IMR-90 (cell line): Measurements from ENCODE around the gene SLC6A6. TPM values are rescaled to one million over a fixed set of nuclear protein-coding genes. Genes with fewer than 3 reads are reported as not detected.

Experiments
- ATAC-seq: fragments of 200-7000 bp; cut with Tn5 transposase; 2 replicates; pipeline ENCODE4 v1.9.1; 2020; ENCODE audit warnings: low read depth, mild to moderate bottlenecking, moderate library complexity
- BruUV-seq: library from RNA; stranded (reverse); fragments of 400-500 nt; replicated peaks from 2 replicates; lab custom pipeline; 2021; lab: Mats Ljungman, UMichigan
- CTCF ChIA-PET: fragments of 300-600 bp; formaldehyde crosslinking; extraction: SDS; loops from one replicate; lab custom pipeline; 2021; ENCODE audit warnings: antibody characterized with exemption; lab: Yijun Ruan, JAX
- POLR2A ChIA-PET: fragments of 300-600 bp; sonication (Branson Sonifier 250); formaldehyde crosslinking; loops from one replicate; lab custom pipeline; 2022; ENCODE audit warnings: antibody characterized with exemption; ENCODE audit not compliant: unreplicated experiment; lab: Charles Lee
- DNase-seq: peaks from one replicate; pipeline ENCODE4 v3.0.0; 2013
- H2AFZ ChIP-seq: replicated peaks from 2 replicates; pipeline ENCODE3; 2013; ENCODE audit warnings: low read length, mild to moderate bottlenecking; ENCODE audit not compliant: poor library complexity
- H2AK5ac ChIP-seq: 2 replicates; pipeline ENCODE4 v1.6.1; 2013; ENCODE audit warnings: low read depth, low read length, inconsistent platforms
- H2AK9ac ChIP-seq: replicated peaks from 2 replicates; pipeline ENCODE3; 2013; ENCODE audit warnings: mild to moderate bottlenecking, low read depth, low read length, moderate library complexity; ENCODE audit not compliant: poor library complexity
- H2BK120ac ChIP-seq: 2 replicates; pipeline ENCODE4 v1.6.1; 2013; ENCODE audit warnings: low read depth, low read length, inconsistent platforms
- H2BK15ac ChIP-seq: 3 replicates; pipeline ENCODE4 v1.6.1; 2013; ENCODE audit warnings: low read depth, low read length, inconsistent platforms
- H2BK20ac ChIP-seq: 2 replicates; pipeline ENCODE4 v1.6.1; 2013; ENCODE audit warnings: low read depth, mild to moderate bottlenecking, inconsistent platforms, low read length, moderate library complexity
- H2BK5ac ChIP-seq: 2 replicates; pipeline ENCODE4 v1.6.1; 2013; ENCODE audit warnings: mild to moderate bottlenecking, low read depth, low read length, inconsistent platforms; ENCODE audit not compliant: poor library complexity, severe bottlenecking
- H3K14ac ChIP-seq: replicated peaks from 2 replicates; pipeline ENCODE4 v1.6.1; 2013; ENCODE audit warnings: low read depth, low read length, inconsistent platforms
- H3K18ac ChIP-seq: 2 replicates; pipeline ENCODE4 v1.6.1; 2013; ENCODE audit warnings: low read depth, low read length, control low read depth
- H3K23ac ChIP-seq: 2 replicates; pipeline ENCODE4 v1.6.1; 2013; ENCODE audit warnings: low read depth, low read length, inconsistent platforms
- H3K27ac ChIP-seq: 2 replicates; pipeline ENCODE4 v1.5.1; 2013; ENCODE audit warnings: mild to moderate bottlenecking, control low read depth, low read length; ENCODE audit not compliant: insufficient read depth
- H3K27me3 ChIP-seq: 2 replicates; pipeline ENCODE4 v1.6.1; 2013; ENCODE audit warnings: low read length; ENCODE audit not compliant: control insufficient read depth, insufficient read depth
- H3K36me3 ChIP-seq: 2 replicates; pipeline ENCODE4 v1.6.1; 2013; ENCODE audit warnings: low read length, mixed read lengths; ENCODE audit not compliant: control insufficient read depth, insufficient read depth
- H3K4ac ChIP-seq: 2 replicates; pipeline ENCODE4 v1.6.1; 2013; ENCODE audit warnings: low read depth, low read length, inconsistent platforms
- H3K4me1 ChIP-seq: 2 replicates; pipeline ENCODE4 v1.6.1; 2013; ENCODE audit warnings: low read length, mixed read lengths; ENCODE audit not compliant: control insufficient read depth, insufficient read depth
- H3K4me2 ChIP-seq: 2 replicates; pipeline ENCODE4 v1.6.1; 2013; ENCODE audit warnings: low read depth, mild to moderate bottlenecking, control low read depth, low read length, moderate library complexity
- H3K4me3 ChIP-seq: 2 replicates; pipeline ENCODE4 v1.5.1; 2013; ENCODE audit warnings: low read depth, mild to moderate bottlenecking, control low read depth, low read length, moderate library complexity; ENCODE audit not compliant: insufficient read depth
- H3K56ac ChIP-seq: 2 replicates; pipeline ENCODE4 v1.6.1; 2013; ENCODE audit warnings: low read length, inconsistent platforms; ENCODE audit not compliant: insufficient read depth; ENCODE audit errors: extremely low read depth
- H3K79me1 ChIP-seq, 2 experiments: 2 replicates each; pipeline ENCODE4 v1.6.1; 2013; ENCODE audit warnings: low read length in 2 of 2, inconsistent platforms in 1 of 2, low read depth in 1 of 2
- H3K9ac ChIP-seq: 2 replicates; pipeline ENCODE4 v1.6.1; 2013; ENCODE audit warnings: low read depth, low read length, control low read depth
- H3K9me1 ChIP-seq: 2 replicates; pipeline ENCODE4 v1.6.1; 2013; ENCODE audit warnings: low read length, inconsistent platforms; ENCODE audit not compliant: insufficient read depth
- H3K9me3 ChIP-seq: 2 replicates; pipeline ENCODE4 v1.6.1; 2013; ENCODE audit warnings: low read length; ENCODE audit not compliant: control insufficient read depth, insufficient read depth
- H4K20me1 ChIP-seq: 2 replicates; pipeline ENCODE4 v1.6.1; 2013; ENCODE audit warnings: low read length, inconsistent platforms; ENCODE audit not compliant: insufficient read depth
- H4K5ac ChIP-seq: 2 replicates; pipeline ENCODE4 v1.6.1; 2013; ENCODE audit warnings: mild to moderate bottlenecking, low read depth, low read length, control low read depth
- H4K8ac ChIP-seq, 2 experiments: 2 replicates each; pipeline ENCODE4 v1.6.1; 2013; ENCODE audit warnings: low read depth in 2 of 2, low read length in 2 of 2, control low read depth in 1 of 2, inconsistent platforms in 1 of 2
- H4K91ac ChIP-seq: 2 replicates; pipeline ENCODE4 v1.6.1; 2013; ENCODE audit warnings: low read depth, low read length, inconsistent platforms; ENCODE audit not compliant: insufficient read depth
- BHLHE40 ChIP-seq: fragments of 150-350 bp; IDR thresholded peaks from 2 replicates; pipeline ENCODE4 v1.6.1; 2016; ENCODE audit warnings: mild to moderate bottlenecking, low read depth, low read length
- CEBPB ChIP-seq: IDR thresholded peaks from 2 replicates; pipeline ENCODE4 v1.6.1; 2012; ENCODE audit warnings: low read depth, low read length, improper control_type of control experiment
- CHD1 ChIP-seq: IDR thresholded peaks from 2 replicates; pipeline ENCODE4 v1.6.1; 2012; ENCODE audit warnings: low read depth, low read length, improper control_type of control experiment
- CTCF ChIP-seq: conservative IDR thresholded peaks from 2 replicates; pipeline ENCODE4 v1.5.1; 2012; ENCODE audit warnings: mild to moderate bottlenecking, low read depth, low read length, improper control_type of control experiment
- ELK1 ChIP-seq: fragments of 150-350 bp; IDR thresholded peaks from 2 replicates; pipeline ENCODE4 v1.6.1; 2016; ENCODE audit warnings: low read depth, mild to moderate bottlenecking, low read length, moderate library complexity, borderline replicate concordance
- FOS ChIP-seq: fragments of 150-350 bp; IDR thresholded peaks from 2 replicates; pipeline ENCODE4 v1.6.1; 2016; ENCODE audit warnings: low read depth, low read length
- MAFK ChIP-seq: IDR thresholded peaks from 2 replicates; pipeline ENCODE4 v1.6.1; 2012; ENCODE audit warnings: low read depth, low read length, improper control_type of control experiment
- MXI1 ChIP-seq: IDR thresholded peaks from 2 replicates; pipeline ENCODE4 v1.6.1; 2012; ENCODE audit warnings: low read depth, mild to moderate bottlenecking, low read length, moderate library complexity, borderline replicate concordance
- NFE2L2 ChIP-seq: fragments of 150-350 bp; IDR thresholded peaks from 2 replicates; pipeline ENCODE4 v1.6.1; 2016; ENCODE audit warnings: low read depth, mild to moderate bottlenecking, low read length
- RAD21 ChIP-seq: IDR thresholded peaks from 2 replicates; pipeline ENCODE4 v1.6.1; 2012; ENCODE audit warnings: low read length, improper control_type of control experiment
- RCOR1 ChIP-seq: IDR thresholded peaks from 2 replicates; pipeline ENCODE4 v1.6.1; 2012; ENCODE audit warnings: mild to moderate bottlenecking, low read length, improper control_type of control experiment; ENCODE audit not compliant: insufficient replicate concordance
- USF2 ChIP-seq: fragments of 150-350 bp; IDR thresholded peaks from 2 replicates; pipeline ENCODE4 v1.6.1; 2017; ENCODE audit warnings: mild to moderate bottlenecking, antibody characterized with exemption, low read length, low read depth
- WGBS, 2 experiments: methylation state at CpG; one replicate each; pipeline versions ENCODE4 v1.1.5 to v1.1.7; 2013; ENCODE audit warnings: missing lambda C conversion rate in 2 of 2; ENCODE audit not compliant: insufficient read length in 1 of 2; ENCODE audit errors: extremely low coverage in 2 of 2; 5-methylcytosine and 5-hydroxymethylcytosine counted together
- dilution Hi-C: fragments of 300-500 bp; cut with HindIII; formaldehyde crosslinking; loops from one replicate; pipeline ENCODE4 v1.14.3; 2018; ENCODE audit warnings: low sequenced_read_pairs; ENCODE audit not compliant: unreplicated experiment
- in situ Hi-C: fragments of 300-500 bp; cut with MboI; formaldehyde crosslinking; loops from 3 replicates; pipeline ENCODE4 v1.14.3; 2019; ENCODE audit warnings: low sequenced_read_pairs, inconsistent platforms, mixed read lengths
- intact Hi-C: fragments of 100-400 bp; cut with micrococcal nuclease; formaldehyde crosslinking; loops from 2 replicates; pipeline ENCODE4 v1.10.0; 2022
- polyA plus RNA-seq, 3 experiments: library from polyadenylated mRNA; depleted of rRNA; stranded (reverse); fragments of >200 nt; gene quantifications; 2 replicates each; pipeline ENCODE4 v1.2.3, GENCODE V29; 2012; ENCODE audit warnings: low replicate concordance in 1 of 3
- total RNA-seq: library from RNA; depleted of rRNA; stranded (reverse); fragments of >200 nt; gene quantifications from 2 replicates; pipeline ENCODE4 v1.2.3, GENCODE V29; 2012

The SLC6A6 gene
- total and polyA plus RNA-seq, 2 of the 4 experiments (the other 2 are of a cell fraction), result 29.9 to 39.4 TPM

- intact Hi-C loops (no loop called here), dilution Hi-C loops (no loop called here), in situ Hi-C loops (no loop called here)
- Histone ChIP-seq H4K20me1 (no peaks in the 10 kb centered on the region), H3K9me3 (no peaks in the 10 kb centered on the region), H2BK20ac (no peak overlapping the region), H2BK5ac (no peak overlapping the region), H3K4ac (no peak overlapping the region), H3K4me2 (no peak overlapping the region), H3K23ac (no peak overlapping the region), H3K4me3 (no peak overlapping the region), H2AFZ (no peak overlapping the region), H4K5ac (no peak overlapping the region), H3K14ac (no peak overlapping the region), H3K9ac (no peak overlapping the region), H4K91ac (no peak overlapping the region), H3K56ac (no peak overlapping the region), H2AK5ac (no peak overlapping the region), H4K8ac (no peak overlapping the region), H2AK9ac (no peak overlapping the region), H2BK15ac (no peak overlapping the region), H2BK120ac (no peak overlapping the region), H3K79me1 (peaks cover 0 to 3% of the 10 kb centered on the region in 2 experiments; a peak in 1 of 4 replicates), H3K27ac (no peak overlapping the region), H3K9me1 (peaks cover 26% of the 10 kb centered on the region), H3K27me3 (no peaks in the 10 kb centered on the region), H3K4me1 (peaks cover 8% of the 10 kb centered on the region), H3K36me3 (peaks cover 73% of the 10 kb centered on the region), H3K18ac (no peak overlapping the region)
- WGBS, 2 experiments, result no CpG with 5 or more reads among the region's 11 CpGs
- no TSS peak for BruUV-seq
- ChIA-PET CTCF (no interaction called here), POLR2A (no interaction called here)
- DNase-seq (no peak), ATAC-seq (no peak)
- no peak for TF ChIP-seq CHD1
- no peak for TF ChIP-seq MXI1
- no peak for TF ChIP-seq ELK1
- TF ChIP-seq MAFK, result no peak
- TF ChIP-seq RCOR1, result no peak
- TF ChIP-seq USF2, result no peak
- no peak for TF ChIP-seq FOS
- no peak for TF ChIP-seq CTCF
- no peak for TF ChIP-seq RAD21
- no peak for TF ChIP-seq BHLHE40
- TF ChIP-seq CEBPB, result no peak
- TF ChIP-seq NFE2L2, result no peak
Measured at GRCh38 chr3:14477311-14477935, 75.0 kb downstream of the SLC6A6 start.
